ENCODE data around the gene TBKBP1.
A peak's percentile ranks its signal among the peaks of the same experiment; 100 is the strongest.

TBKBP1 gene

DNA sequence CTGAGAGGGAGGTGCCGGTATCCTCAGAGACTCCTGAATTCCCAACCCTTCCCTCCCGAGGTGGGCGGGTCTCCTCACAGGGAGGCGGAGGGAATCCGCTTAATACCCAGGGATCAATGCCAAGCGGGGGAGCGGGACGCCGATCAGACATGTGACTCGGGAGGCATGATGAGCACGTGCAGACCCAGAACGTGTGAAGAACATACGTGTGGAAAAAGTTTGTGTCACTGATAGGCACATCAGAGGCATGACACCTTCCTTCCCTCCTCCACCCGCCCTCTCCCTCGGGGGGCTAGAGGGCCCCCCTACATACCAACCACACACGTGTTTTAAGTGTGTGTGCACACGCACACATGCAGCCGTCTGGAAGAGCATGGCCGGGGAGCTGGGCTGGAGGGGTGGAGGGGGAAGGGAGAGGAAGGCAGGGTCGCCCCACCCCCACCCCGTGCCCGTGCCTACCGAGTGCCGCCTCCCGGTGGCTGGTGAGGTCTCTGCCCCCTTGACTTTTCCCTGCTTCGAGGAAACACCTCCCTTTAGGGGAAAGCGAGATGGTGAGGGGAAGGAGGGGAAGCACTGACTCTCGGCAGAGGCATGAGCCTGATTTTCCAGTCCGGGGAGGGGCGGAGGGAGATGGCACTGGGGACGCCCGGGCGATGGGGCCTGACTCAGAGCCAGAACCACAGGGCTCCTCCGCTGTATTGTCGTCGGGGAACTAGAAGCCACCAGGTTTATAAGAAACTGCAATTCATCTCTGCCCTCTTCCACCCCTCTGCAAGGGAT, 27.0 kb downstream of the TBKBP1 start:
- intact Hi-C loops (cut with DNase I): no loop called here
- DNase-seq: no peak

DNA sequence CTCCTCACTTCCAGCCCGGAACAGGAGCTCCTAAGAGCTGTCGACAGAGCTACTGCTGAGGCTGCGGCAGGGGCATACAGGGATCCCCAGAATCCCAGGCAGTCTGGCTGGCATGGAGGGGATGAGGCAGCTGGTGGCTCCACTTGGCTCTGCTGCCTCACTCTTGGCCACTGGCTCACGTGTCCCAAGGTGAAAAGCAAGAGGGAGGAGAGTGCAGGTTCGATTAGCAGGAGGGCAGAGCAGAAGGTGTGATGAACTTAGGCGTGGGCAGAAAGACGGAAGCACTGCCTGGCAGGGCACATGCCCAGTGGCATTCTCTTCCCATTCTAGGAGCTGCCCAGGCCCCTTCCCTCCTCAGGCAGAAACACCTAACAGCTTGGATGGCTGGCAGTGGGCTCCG, 27.8 kb downstream of the TBKBP1 start:
- no peak for DNase-seq

DNA sequence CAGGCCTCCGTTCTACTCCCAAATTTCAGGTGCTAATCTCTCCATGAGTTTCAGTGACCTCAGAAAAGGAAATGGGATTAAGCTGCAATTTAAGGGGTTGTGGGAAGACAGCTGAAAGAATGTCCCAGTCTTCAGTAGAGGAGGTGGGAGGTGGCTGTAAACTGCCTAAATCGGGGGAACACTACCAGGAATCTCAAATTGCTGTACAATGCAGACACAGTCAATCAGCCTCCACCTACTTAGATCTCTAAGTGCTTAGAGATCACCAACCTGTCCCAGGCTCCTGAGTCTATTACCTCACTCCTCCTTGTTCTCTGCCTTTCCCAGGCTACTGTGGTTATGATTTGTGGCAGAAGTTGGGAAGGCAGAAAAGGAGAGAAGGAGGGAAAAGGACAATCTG, 30.7 kb downstream of the TBKBP1 start:
- DNase-seq: peak in 5 of 42 donors; percentile 12 to 66 (median 36)
- intact Hi-C loops (cut with DNase I): no loop called here

More for the DNA sequence above, 27.8 kb downstream of the TBKBP1 start:
- intact Hi-C loops (cut with DNase I): no loop called here

DNA sequence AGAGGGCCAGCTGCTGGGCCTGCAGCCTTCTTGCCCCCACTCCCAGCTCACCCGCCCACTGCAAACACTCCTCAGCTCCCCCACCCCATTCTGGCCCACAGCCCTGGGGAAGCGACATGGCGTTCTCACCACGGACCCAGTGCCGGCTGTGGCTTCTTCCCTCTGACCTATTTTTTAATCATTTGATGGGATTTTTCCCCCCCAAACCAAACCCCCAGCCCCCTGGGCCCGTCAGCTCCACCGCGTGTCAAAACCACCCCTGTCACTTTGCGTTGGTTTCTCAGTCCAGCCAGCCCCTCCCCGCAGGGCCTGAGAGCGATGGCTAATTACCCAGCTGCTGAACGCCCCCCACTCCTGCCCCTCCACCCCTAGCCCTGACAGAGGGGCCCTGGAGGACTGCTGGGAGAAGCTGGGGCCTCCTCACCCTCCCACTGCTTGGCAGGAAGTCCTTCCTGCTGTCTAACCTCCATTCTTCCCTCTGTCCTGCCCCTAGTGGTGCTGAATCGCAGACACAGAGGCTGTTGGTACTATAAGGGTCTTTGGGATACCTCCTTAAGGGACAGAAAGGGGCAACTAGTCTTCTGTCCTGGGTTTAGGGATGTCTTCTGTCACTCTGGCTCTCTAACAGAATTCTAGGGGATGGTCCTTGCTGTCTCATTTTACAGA, 31.6 kb downstream of the TBKBP1 start:
- DNase-seq: no peak
- intact Hi-C loops (cut with DNase I): no loop called here

DNA sequence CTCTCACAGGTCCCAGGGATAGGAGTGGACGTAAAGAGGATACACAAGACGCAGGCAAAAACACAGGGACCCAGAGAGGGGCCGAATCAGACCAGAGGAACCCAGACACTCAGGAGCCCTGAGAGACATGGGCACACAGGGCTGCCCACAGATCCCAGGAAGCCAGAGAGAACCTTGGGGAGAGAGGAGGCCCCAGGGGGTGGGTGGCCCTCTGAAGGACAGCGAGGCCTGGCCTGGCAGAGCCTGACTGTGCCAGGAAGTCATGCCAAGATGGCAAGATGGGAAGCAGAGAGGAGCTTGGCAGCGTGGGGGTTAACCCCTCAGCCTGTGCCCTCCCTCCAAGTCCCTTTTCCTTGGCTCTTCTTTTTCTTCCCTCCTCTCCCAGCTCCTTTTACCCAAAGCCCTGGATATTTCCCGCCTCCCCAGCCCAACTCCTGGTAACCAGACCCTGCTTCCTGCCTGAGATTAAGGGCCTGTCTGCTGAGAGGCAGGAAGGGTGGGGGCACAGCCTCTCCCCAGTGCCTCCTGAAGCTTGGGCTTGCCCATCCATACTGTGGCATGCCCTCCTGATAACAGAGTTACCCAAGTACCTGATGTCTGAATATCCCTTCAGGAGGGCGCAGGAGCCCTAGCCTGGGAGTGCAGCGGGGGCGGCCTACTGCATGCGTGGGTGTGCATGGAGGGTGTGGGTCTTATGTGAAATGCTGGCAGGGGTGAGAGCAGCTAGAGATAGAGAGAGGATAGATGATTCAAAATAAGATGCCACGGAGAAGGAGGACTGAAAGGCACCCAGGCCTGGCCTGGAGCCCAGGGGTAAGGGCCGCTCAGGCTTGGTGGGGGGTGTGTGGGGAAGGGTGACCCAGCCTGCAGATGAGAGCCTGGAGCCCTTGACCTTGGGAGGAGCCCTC, 33.1 kb downstream of the TBKBP1 start:
- intact Hi-C loops (cut with DNase I): no loop called here
- peak in 11 of 42 donors; percentile 29 to 64 (median 34) for DNase-seq

DNA sequence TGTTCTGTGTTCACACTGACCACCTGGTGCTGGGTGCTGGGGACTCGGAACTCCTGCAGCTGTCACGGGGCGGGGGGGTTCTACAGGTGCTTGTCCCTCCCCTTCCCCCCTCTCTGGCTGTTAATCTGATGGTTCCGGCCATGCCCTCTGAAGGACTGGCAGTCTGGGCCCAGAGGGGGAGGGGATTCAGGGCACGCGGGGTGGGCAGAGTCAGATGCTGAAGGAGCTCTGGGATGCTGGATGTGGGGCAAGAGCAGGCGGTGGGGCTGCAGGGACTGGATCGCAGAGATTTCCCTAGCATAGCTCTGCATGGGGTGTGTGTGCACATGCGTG, 33.7 kb downstream of the TBKBP1 start:
- intact Hi-C loops (cut with DNase I): no loop called here

DNA sequence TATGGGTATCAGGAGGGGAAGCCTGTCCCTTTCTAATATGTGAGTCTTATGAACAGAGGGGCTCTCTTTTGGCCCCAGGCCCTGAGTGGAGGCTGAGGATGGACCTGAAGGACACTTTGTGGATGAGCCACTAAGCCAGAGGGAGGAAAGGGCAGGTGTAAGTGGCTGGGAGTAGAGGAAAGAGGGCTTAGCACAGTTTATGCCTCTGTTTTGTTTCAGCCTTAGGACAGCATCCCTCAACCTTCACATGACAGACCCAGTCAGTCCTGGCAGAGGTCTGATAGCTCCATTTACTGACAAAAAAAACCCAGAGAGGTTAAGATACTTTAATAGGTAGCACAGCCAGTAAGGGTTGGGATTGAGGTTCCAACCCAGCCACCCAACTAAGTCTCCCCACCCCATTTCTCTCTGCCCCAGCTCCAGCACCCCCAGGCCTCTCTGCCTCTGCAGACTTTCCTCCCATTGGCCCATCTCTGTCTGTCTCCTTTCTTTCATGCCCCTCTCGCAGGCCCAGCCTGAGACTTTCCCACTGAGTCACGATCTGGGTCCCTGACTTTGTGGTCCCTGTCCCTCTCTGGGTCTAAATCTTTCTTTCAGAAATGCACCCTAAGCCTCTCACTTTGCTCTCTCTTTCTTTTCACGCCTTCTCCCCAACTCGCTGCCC, 34.4 kb downstream of the TBKBP1 start:
- intact Hi-C loops (cut with DNase I): no loop called here
- DNase-seq: no peak

More for the DNA sequence above, 33.7 kb downstream of the TBKBP1 start:
- no peak for DNase-seq

DNA sequence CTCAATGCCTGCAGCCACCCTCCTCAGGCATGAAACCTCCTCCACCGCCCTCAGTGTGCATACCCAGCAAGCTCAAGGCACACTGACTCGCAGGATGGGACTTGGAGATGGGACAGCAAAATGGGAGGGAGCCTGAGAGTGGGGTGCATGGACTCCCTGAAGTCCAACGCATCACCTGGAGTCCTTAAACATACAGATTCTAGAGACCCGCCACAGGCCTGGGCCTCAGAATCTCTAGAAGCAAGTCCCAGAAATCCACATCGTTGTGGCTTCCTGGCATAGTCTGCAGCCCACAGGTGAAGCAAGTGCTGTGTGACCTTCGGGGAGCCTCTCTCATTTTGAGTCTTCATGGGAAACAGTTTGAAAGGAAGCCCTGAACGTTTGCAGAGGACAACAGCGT, 35.5 kb downstream of the TBKBP1 start:
- no peak for DNase-seq
- intact Hi-C loops (cut with DNase I): no loop called here

DNA sequence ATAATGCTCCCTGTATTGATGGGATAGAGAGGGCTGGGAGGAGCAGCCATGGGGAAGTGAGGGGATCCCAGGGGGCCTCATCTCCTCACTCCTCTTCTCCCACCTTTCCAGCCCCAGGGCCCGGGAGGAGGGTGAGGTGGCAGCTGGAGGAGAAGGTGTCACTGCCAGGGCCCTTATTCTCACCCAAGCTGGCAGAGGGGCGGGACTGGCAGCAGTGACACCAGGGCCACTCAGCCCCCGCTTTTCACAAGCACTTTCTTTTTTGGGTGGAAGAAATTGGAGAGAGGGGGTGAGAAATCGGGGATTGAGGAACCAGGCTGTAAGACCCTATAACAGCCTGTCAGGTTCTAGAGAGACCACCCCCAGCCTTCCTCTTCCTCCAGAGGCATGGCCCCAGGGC, 36.7 kb downstream of the TBKBP1 start:
- DNase-seq: no peak
- intact Hi-C loops (cut with DNase I): no loop called here

DNA sequence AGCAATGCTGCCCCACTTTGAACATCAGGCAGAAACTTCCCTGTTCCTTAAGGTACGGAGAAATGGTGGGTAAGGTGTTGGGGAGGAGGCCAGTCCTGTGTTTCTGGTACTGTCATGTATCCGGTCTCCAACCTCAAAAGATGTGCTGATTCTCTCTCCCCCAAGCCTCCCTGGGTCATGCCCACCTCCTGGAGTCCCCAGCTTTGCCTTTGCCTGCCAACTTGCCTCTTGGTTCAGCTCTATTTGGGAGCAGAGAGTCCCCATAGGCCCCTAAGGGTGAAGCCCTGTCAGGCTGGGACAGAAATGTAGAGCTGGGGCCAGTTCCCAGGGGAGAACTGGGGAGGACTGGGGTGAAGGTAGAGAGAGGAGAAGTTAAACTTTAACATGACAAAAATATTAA, 37.4 kb downstream of the TBKBP1 start:
- intact Hi-C loops (cut with DNase I): no loop called here
- DNase-seq: no peak

DNA sequence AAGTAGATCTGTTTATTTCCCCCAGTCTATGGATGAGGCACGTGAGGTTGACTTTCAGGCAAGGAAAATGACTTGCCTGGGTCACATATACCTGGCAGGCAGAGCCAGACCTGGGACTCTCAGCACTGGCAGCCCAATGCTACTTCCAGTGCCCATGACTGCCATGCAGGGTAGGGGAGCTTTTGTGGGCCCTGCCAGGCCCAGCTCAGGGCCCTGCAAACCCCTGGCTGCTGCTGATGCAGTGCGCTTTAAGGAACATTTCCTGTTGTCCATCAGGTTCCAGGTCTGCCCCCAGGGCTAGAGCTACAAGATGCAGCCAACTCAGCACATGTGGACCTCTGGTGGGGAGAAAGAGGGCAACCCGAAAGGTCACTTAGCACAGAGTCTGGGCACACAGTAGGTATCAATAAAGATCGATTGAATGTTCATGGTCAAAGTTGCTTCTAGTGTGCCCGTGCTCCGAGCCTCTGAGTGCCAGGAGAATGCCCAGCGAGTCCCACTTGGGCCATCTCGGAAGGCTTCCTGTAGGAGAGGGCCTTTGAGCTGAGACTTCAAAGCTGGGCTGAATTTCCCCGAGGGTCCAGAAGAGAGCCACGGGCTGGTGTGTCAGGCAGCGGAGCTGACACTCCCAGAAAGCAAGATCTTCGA, 38.6 kb downstream of the TBKBP1 start:
- intact Hi-C loops (cut with DNase I): no loop called here
- no peak for DNase-seq

DNA sequence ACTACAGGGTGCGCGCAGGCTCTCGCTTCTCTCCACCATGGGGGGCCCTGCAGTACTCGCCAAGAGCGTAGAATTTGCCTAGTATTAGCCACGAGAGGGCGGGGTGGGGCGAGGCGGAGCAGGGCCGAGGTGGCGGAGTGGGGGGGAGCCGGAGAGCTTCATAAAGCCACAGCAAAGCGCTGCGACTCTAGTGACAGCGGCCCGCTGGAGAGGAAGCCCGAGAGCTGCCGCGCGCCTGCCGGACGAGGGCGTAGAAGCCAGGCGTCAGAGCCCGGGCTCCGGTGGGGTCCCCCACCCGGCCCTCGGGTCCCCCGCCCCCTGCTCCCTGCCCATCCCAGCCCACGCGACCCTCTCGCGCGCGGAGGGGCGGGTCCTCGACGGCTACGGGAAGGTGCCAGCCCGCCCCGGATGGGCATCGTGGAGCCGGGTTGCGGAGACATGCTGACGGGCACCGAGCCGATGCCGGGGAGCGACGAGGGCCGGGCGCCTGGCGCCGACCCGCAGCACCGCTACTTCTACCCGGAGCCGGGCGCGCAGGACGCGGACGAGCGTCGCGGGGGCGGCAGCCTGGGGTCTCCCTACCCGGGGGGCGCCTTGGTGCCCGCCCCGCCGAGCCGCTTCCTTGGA, 39.2 kb downstream of the TBKBP1 start, which contains the start of gene TBX21:
TSS of gene TBX21 (plus strand) at position 190 of the 627 bp plus-strand sequence. CDS start at position 409, 219 bp downstream.
- intact Hi-C loops (cut with DNase I): no loop called here
- DNase-seq: peak in 29 of 42 donors; percentile 10 to 63 (median 38)

DNA sequence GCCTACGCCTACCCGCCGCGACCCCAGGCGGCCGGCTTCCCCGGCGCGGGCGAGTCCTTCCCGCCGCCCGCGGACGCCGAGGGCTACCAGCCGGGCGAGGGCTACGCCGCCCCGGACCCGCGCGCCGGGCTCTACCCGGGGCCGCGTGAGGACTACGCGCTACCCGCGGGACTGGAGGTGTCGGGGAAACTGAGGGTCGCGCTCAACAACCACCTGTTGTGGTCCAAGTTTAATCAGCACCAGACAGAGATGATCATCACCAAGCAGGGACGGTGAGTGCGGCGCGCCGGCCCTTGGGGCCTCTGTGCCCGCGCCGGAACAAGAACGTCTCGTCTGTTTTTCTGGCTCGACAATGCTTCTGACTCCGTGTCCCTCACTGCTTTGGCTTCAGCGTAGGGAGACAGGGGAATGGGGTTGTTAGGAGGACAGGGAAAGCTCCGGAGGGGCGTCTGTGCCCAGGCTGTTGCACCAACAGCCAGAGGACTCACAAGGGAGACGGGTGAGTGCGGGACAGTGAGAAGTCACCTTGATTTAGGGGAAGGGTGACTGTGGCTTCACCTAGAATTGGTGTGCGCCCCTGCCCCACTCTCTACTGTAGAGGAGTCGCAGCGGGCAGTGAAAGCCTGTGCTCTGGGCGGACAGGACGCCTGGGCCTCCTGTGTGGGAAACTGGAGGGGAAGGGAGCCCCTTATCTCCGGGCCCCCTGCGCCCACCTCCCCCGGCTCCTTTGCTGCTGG, 39.9 kb downstream of the TBKBP1 start:
- peak in 1 of 42 donors; percentile 7 for DNase-seq

DNA sequence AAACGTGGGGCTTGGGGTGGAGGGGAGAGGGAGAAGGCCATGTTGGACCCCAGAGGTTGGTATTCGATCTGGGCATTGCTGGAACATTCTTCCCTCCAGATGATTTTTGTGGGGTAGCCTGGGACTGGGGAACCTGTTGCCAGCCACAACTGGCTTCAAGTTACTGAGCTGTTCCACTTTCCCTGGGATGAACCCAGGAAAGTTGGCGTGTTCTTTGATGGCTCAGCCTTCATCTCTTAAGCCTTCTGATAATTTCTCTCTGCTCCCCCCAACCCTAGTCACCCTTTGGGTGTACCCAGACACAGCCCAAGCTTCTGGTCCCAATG, 41.1 kb downstream of the TBKBP1 start:
- intact Hi-C loops (cut with DNase I): no loop called here
- DNase-seq: peak in 1 of 42 donors; percentile 10

More for the DNA sequence above, 39.9 kb downstream of the TBKBP1 start:
- intact Hi-C loops (cut with DNase I): no loop called here

DNA sequence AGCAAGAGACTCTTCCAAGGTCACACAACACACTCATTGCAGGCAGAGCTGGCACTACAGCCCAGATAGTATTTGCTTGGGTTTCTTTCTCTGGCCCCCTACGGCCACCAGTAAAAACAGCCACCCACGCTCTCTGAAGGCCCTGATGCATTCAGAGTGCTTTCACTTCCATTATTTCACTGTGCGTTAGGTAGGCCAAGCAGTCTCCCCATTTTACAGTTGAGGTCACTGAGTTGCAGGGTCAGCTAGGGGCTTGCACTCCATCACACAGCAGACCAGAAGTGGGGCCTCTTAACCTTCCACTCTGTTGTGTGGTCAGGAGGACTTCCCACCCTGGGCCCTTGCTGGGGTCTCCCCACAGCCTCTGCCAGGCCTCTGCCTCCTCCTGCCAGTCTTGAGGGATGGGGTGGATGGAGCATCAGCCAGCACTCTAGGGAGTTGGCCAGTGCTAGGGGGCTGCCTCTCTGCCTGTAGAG, 41.6 kb downstream of the TBKBP1 start:
- intact Hi-C loops (cut with DNase I): no loop called here
- peak in 9 of 42 donors; percentile 1 to 30 (median 17) for DNase-seq

DNA sequence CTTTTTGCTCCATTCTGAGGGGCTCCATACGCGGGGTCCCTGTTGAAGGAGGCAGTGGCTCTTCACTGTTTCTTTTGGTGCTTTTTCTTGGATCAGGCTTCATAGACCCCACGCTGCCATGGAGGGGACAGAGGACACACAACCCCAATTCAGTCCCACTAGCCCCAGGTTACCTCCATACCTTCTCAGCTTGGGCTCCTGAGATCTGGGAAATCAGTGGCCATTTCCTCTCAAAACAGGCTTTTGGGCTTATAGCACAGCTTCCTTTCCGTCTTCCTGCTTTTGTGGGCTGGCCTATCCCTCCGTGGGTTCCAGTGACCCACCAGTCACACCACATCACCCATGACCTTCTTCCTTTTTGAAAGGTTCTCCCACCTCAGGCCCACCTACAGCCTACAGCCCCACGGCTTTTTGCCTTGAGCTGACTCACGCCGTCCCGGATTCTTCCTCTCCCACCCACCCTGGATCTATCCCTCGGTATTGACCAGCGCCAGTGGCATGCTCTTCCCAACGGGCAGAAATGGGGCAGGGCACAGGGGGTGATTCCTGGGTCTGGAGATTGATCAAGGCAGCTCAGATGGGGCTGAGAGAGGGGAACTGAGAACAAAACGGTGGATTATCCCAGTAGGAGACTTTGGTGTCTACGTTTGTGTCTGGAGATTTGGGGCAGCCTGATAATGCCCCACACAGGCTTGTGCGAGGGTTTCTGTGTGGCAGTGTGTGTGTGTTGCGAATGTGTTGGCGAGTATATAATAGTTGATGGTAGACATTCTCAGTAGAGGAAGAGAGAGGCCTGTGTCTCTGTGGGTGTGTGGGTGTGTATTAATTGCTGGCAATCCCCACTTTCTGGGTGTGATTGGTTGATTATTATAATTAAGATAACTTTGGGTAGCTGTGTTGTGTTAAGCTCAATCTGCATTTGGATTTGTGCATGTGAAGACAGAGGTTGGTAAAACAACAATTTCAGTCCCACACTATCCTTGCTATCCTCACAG, 42.8 kb downstream of the TBKBP1 start:
- intact Hi-C loops (cut with DNase I): no loop called here

More for the DNA sequence above, 42.8 kb downstream of the TBKBP1 start:
- peak in 8 of 42 donors; percentile 1 to 29 (median 12) for DNase-seq

Measured in head of caudate nucleus (tissue), 42 donors.